ENCODE results near the gene SDHAF4.
"Not testable (repeated sequence)": the region's sequence is repeated elsewhere in the genome, so short reads cannot be mapped to it uniquely, and the experiment has no call there.

Gene SDHAF4

DNA sequence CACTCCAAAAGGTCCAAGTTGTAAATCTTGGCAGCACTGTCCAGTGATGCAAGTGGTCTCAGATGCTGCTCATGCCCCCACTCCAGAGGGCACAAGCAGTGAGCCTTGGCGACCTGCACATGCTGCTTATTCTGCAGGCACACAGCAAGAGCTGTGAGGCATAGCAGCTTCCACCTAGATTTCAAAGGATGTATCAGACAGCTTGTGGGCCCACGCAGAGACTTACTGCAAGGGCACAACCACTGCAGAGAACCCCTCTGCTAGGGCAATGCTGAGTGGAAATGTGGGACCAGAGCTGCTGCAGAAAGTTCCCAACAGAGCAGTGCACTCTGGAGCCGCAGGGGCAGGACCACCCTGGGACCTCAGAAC, 26.4 kb downstream of the SDHAF4 start:
- TF ChIP-seq ZFX (IDR thresholded peaks at IDR 0.05) (no peak), CTCF (conservative IDR thresholded peaks at IDR 0.05) (no peak)

DNA sequence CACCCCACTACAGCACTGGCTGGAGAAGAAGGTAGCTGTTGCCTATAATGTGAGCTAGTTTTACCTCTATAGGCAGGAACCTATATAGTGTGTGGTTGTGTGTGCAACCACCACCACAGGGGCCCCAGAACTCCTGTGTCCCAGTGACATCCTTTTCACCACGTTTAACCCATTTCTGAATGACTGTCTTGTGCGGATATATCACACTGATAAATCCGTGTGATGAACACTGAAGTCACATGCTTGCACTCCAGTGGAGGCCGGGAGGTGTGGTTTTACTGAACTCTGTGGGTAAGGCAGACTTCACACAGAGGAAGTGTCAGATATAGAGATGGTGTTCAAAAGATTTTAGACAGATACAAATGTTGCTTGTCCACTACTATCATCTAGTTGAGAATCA, 32.5 kb downstream of the SDHAF4 start:
- no peak overlapping the region for H3K27ac ChIP-seq
- no peak for TF ChIP-seq ZFX (IDR thresholded peaks at IDR 0.05)
- no peak for TF ChIP-seq CTCF (conservative IDR thresholded peaks at IDR 0.05)

More for the DNA sequence above, 26.4 kb downstream of the SDHAF4 start:
- H3K27ac ChIP-seq = no peak overlapping the region

DNA sequence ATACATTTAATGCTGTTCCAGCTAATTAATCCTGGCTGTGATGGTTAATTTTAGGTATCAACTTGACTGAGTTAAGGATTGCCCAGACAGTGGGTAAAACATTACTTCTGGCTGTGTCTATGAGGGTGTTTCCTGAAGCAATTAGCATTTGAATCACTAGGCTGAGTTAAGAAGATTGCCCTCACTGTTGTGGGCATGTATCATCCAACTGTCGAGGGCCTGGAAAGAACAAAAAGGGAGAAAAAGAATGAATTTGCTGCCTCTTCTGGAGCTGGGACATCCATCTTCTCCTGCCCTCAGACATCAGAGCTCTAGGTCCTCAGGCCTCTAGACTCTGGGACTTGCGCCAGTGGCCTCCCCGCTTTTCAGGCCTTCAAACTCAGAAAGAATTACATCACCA, 34.3 kb downstream of the SDHAF4 start:
- no peak overlapping the region for H3K27ac ChIP-seq
- no peak for TF ChIP-seq ZFX (IDR thresholded peaks at IDR 0.05)
- TF ChIP-seq CTCF (conservative IDR thresholded peaks at IDR 0.05) = no peak

- no peak overlapping the region for H3K27ac ChIP-seq
- TF ChIP-seq ZFX (IDR thresholded peaks at IDR 0.05) = no peak
- no peak for TF ChIP-seq CTCF (conservative IDR thresholded peaks at IDR 0.05)
Measured at GRCh38 chr6:70604254-70604653, 37.5 kb downstream of the SDHAF4 start.

DNA sequence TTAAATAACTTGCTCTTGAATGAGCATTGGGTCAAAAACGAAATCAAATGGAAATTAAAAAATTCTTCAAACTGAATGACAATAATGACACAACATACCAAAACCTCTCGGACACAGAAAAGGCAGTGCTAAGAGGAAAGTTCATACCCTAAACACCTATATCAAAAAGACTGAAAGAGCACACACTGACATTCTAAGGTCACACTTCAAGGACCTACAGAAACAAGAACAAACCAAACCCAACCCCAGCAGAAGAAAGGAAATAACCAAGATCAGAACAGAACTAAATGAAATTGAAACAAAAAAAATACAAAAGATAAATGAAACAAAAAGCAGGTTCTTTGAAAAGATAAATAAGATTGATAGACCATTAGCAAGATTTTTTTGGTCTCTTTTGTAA, 40.6 kb downstream of the SDHAF4 start:
- H3K27ac ChIP-seq = not testable (repeated sequence)

- H3K27ac ChIP-seq = not testable (repeated sequence)
Measured at GRCh38 chr6:70609181-70609580, 42.5 kb downstream of the SDHAF4 start.

DNA sequence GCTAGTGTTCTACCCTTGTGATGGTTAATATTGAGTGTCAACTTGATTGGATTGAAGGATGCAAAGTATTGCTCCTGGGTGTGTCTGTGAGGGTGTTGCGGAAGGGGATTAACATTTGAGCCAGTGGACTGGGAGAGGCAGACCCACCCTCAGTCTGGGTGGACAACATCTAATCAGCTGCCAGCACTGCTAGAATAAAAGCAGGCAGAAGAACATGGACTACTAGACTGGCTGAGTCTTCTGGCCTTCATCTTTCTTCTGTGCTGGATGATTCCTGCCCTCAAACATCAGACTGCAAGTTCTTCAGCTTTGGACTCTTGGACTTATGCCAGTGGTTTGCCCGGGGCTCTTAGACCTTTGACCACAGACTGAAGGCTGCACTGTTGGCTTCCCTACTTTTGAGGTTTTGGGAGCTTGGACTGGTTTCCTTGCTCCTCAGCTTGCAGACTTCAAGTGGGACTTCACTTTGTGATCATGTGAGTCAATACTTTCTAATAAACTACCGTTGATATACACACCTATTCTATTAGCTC, 50.1 kb downstream of the SDHAF4 start:
- H3K27ac ChIP-seq = no peak overlapping the region
- TF ChIP-seq ZFX (IDR thresholded peaks at IDR 0.05) (no peak), CTCF (conservative IDR thresholded peaks at IDR 0.05) (no peak)

DNA sequence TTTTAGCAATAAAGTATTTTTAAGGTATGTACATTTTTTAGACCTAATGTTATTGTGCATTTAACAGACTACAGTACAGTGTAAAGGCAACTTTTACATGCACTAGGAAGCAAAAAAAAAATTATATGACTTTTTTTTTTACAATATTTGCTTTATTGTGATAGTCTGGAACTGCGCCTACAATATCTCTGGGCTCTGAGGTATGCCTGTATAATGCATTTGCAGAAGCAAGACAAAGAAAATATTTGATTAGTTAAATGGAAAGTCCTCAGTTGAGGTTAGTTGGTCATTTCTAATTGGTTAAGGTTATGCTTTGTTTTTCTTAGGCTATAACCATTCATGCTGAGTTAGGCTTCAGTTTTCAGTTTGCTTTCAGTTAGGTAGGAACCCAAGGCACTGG, 54.0 kb downstream of the SDHAF4 start:
- TF ChIP-seq CTCF (conservative IDR thresholded peaks at IDR 0.05) (no peak), ZFX (IDR thresholded peaks at IDR 0.05) (no peak)
- no peak overlapping the region for H3K27ac ChIP-seq

GRCh38 chr6:70622461-70622860, 55.7 kb downstream of the SDHAF4 start:
- no peak for TF ChIP-seq ZFX (IDR thresholded peaks at IDR 0.05)
- no peak for TF ChIP-seq CTCF (conservative IDR thresholded peaks at IDR 0.05)
- no peak overlapping the region for H3K27ac ChIP-seq

Data from C4-2B (cell line).